Heart right ventricle (tissue), 16 donors: ENCODE measurements around the gene ENTPD8. TPM values are rescaled to one million over a fixed set of nuclear protein-coding genes. Genes with fewer than 3 reads are reported as not detected.

ENCODE experiments used
- ATAC-seq, 8 donors: fragments of 200-7000 bp; cut with Tn5 transposase; one replicate each; pipeline ENCODE4 v1.9.1; 2020; ENCODE audit warnings: mild to moderate bottlenecking in 8 of 8, moderate library complexity in 8 of 8, moderate number of reproducible peaks in 1 of 8
- DNase-seq, 2 donors: peaks; one replicate each; pipeline ENCODE4 v3.0.0-alpha.2; 2020
- H3K27ac ChIP-seq, 10 donors: fragments of 200-600 bp; sonication (generic) in 2 of 10; one replicate each; pipeline versions ENCODE4 v1.5.0 to v1.8.0; 2020 to 2022; ENCODE audit warnings: mild to moderate bottlenecking in 3 of 10
- H3K27me3 ChIP-seq, 7 donors: fragments of 200-600 bp; one replicate each; pipeline ENCODE4 v1.8.0; 2021 to 2022; ENCODE audit warnings: mild to moderate bottlenecking in 2 of 7
- H3K36me3 ChIP-seq, 9 donors: fragments of 200-600 bp; sonication (generic) in 1 of 9; one replicate each; pipeline versions ENCODE4 v1.5.0 to v1.8.0; 2020 to 2022; ENCODE audit warnings: mild to moderate bottlenecking in 2 of 9
- H3K4me1 ChIP-seq, 9 donors: fragments of 200-600 bp; sonication (generic) in 1 of 9; one replicate each; pipeline versions ENCODE4 v1.5.0 to v1.8.0; 2020 to 2022; ENCODE audit warnings: mild to moderate bottlenecking in 4 of 9
- H3K4me3 ChIP-seq, 10 donors: fragments of 200-600 bp; sonication (generic) in 2 of 10; one replicate each; pipeline versions ENCODE4 v1.5.0 to v1.8.0; 2020 to 2022; ENCODE audit warnings: mild to moderate bottlenecking in 7 of 10, moderate library complexity in 2 of 10
- H3K9me3 ChIP-seq, 11 donors: fragments of 200-600 bp in 10 of 11; sonication (generic) in 2 of 11; one replicate each; pipeline versions ENCODE4 v1.5.0 to v1.8.0; 2013 to 2022; ENCODE audit warnings: mild to moderate bottlenecking in 2 of 11, control low read depth in 1 of 11, moderate library complexity in 1 of 11
- CTCF ChIP-seq, 9 donors: fragments of 200-600 bp; sonication (generic) in 2 of 9; IDR thresholded peaks; one replicate each; pipeline versions ENCODE4 v1.5.0 to v1.8.0; 2021 to 2022; ENCODE audit warnings: antibody characterized with exemption in 9 of 9, mild to moderate bottlenecking in 5 of 9, moderate library complexity in 1 of 9
- WGBS, 2 donors: extraction: QIAGEN DNeasy Blood & Tissue Kit; methylation state at CpG; one replicate each; pipeline ENCODE4 v1.1.7; 2013; ENCODE audit warnings: inconsistent platforms in 1 of 2; 5-methylcytosine and 5-hydroxymethylcytosine counted together
- intact Hi-C, 10 donors: fragments of 100-400 bp; cut with DNase I; formaldehyde crosslinking; loops; one replicate each; pipeline versions ENCODE4 v1.11.1 to v1.14.2; 2022
- polyA plus RNA-seq, 2 donors: library from polyadenylated mRNA; stranded (reverse); fragments of 200-250 nt; gene quantifications; one replicate each; pipeline ENCODE4 v1.2.3, GENCODE V29; 2013
- total RNA-seq, 10 donors: library from RNA; stranded (reverse); fragmentation: NEBNext Ultra II Directional in 3 of 10; extraction: Animal tissue kit (Norgen Biotek cat#: 25700) in 3 of 10; gene quantifications; one replicate each; pipeline versions ENCODE4 v1.2.1 to v1.2.4, GENCODE V29; 2021 to 2023
- donor health status: Arrhythmogenic right ventricular cardiomyopathy.
- donor health status: ischemic (EF 13 %, LVEDD 7.1; RV severe dilation, severe dysfunction).
- donor health status: healthy with polysubstance abuse.
- donor health status: DM: no; HTN: yes; CAD: no.
- donor health status: DM: no; HTN: no; CAD: no.
- donor health status: ischemic (EF 25% LVEDD 6.9; RV normal size, moderate dysfunction).
- donor health status: ischemic (EF 25% LVEDD 5.7; RV mildly dilated, moderate dysfunction).
- donor health status: healthy.
- donor health status: DM: yes; HTN: yes; CAD: no.
- donor health status: Ischemic cardiomyopathy.
- donor health status: ischemic (EF 35%, LVEDD 5.7; RV mildly dilated, moderate dysfunction).
- donor health status: nonischemic (EF 11% LVEDD 7.7; RV severe dilation, severe dysfunction).
- donor health status: DM: yes; HTN: yes; CAD: no.
- donor health status: PGD.
- donor health status: ischemic (EF 29% LVEDD 5.4; RV normal size, mild dysfunction).
- donor health status: nonischemic (EF 23%, LVEDD 6.1; RV moderate dilation, normal function).

ENTPD8 gene
- total and polyA plus RNA-seq, 12 donors = 0.03 to 0.15 TPM; not detected in 10

- TF ChIP-seq CTCF (IDR thresholded peaks at IDR 0.05) = no peak
- Histone ChIP-seq H3K4me1 (peaks cover 0 to 25% (median 2%) of the 10 kb centered on the region in 9 donors), H3K36me3 (peaks cover 0 to 24% (median 0%) of the 10 kb centered on the region in 9 donors), H3K27ac (no peak overlapping the region), H3K4me3 (no peak overlapping the region), H3K27me3 (peaks cover 0 to under 1% (median 0%) of the 10 kb centered on the region in 7 donors), H3K9me3 (no peaks in the 10 kb centered on the region)
- no peak for ATAC-seq
- intact Hi-C loops = loop anchor here in 1 of 10 donors (10.0 kb wide), 1 partner anchor 154 kb away; no protein-coding TSS in a partner anchor
- 89% methylated on average over 36 of the region's 36 CpGs for WGBS, 2 donors
- peak in 1 of 2 donors; percentile 6 for DNase-seq
These were observed 8.1 kb upstream of the ENTPD8 start for GRCh38 chr9:137449081-137449844.

DNA sequence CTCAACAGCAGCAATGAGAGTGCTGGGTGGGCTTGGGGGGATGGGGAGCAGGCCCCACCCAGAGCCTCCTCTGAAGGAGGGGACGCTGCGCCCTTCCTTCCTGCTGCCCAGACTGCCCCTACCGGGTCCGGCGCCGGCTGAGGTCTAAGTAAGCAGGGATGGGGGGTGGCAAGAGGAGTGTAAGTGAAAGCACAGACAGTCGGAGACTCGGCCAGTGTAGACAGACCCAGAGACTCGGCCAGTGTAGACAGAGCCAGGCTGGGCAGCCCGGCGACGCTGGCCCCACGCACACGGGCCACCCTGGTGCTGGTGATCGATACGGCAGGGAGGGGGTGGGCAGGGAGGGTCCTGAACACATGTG, 7.4 kb upstream of the ENTPD8 start:
- no peak for TF ChIP-seq CTCF (IDR thresholded peaks at IDR 0.05)
- Histone ChIP-seq H3K9me3 (no peaks in the 10 kb centered on the region), H3K36me3 (peaks cover 0 to 24% (median 0%) of the 10 kb centered on the region in 9 donors), H3K4me3 (no peak overlapping the region), H3K27me3 (peaks cover 0 to 7% (median 4%) of the 10 kb centered on the region in 7 donors), H3K27ac (no peak overlapping the region), H3K4me1 (peaks cover 0 to 23% (median 0%) of the 10 kb centered on the region in 9 donors)
- 92 to 93% methylated on average over 16 of the region's 16 CpGs for WGBS, 2 donors
- peak in 1 of 2 donors; percentile 6 for DNase-seq
- intact Hi-C loops = loop anchor here in 1 of 10 donors (10.0 kb wide), 1 partner anchor 154 kb away; no protein-coding TSS in a partner anchor
- no peak for ATAC-seq

DNA sequence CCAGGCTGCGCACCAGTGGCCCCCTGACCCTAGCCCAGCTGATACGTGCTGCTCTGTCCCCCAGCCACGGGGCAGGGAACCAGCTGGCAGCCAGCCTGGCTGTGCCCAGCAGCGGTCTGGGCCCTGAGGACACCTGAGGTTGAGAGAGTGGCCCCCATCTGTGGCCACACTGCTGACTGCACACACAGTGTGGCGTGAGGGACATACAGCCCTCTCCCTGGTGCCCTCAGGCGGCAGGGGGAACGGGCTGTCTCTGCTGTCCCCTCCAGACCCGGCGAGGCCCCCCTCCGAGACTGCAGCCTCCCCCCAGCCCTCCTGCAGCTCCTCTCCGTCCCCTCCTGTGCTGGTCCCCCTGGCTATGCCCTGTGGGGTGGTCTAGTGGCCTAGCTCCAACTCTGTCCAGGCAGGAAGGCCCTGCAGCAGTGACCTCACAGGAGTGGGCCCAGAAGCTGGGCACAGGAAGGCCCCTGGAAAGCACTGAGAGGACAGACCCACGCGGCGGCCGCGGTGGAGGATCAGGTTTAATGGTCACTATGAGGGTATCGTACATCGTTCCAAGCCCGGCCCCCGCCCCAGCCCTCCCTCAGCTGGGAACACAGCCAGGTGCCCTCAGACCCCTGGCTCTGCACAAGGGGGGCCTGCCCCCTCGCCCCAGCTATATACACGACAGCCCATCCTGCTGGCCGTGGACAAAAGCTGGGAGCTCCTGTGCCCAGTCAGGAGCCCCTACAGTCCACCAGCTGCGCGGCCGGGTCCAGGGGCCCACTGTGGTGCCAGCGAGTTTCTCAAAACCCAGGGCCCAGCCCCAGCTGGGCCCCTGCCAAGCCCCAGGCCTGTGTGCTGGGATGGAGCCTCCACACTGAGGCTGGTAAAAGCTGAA, 6.8 kb upstream of the ENTPD8 start:
- H3K9me3 ChIP-seq = no peaks in the 10 kb centered on the region
- intact Hi-C loops = loop anchor here in 1 of 10 donors (10.0 kb wide), 1 partner anchor 153 kb away; no protein-coding TSS in a partner anchor
- H3K27ac ChIP-seq = no peak overlapping the region
- ATAC-seq = peak in 1 of 8 donors; percentile 17
- 89% methylated on average over 27 of the region's 27 CpGs for WGBS, 2 donors
- peaks cover 0 to 24% (median 0%) of the 10 kb centered on the region in 9 donors for H3K36me3 ChIP-seq
- no peak for TF ChIP-seq CTCF (IDR thresholded peaks at IDR 0.05)
- H3K4me3 ChIP-seq = no peak overlapping the region
- H3K27me3 ChIP-seq = peaks cover 0 to 13% (median 7%) of the 10 kb centered on the region in 7 donors
- peak in 1 of 2 donors; percentile 8 for DNase-seq
- H3K4me1 ChIP-seq = peaks cover 0 to 17% (median 0%) of the 10 kb centered on the region in 9 donors
